Esophagus squamous epithelium (tissue), 4 donors: ENCODE data around the gene TMEM63A.

ENCODE experiments used
- CTCF ChIP-seq, 6 experiments: fragments of 450-650 bp in 4 of 6; fragments of 200-600 bp in 2 of 6; sonication (generic) in 2 of 6; IDR thresholded peaks; one replicate each; pipeline ENCODE4 v1.5.1; 2016 to 2019; ENCODE audit warnings: antibody characterized with exemption in 6 of 6, mild to moderate bottlenecking in 4 of 6, moderate library complexity in 4 of 6
- POLR2A ChIP-seq, 4 donors: fragments of 450-650 bp; IDR thresholded peaks; one replicate each; pipeline ENCODE4 v1.6.1; 2017; ENCODE audit warnings: antibody characterized with exemption in 4 of 4, mild to moderate bottlenecking in 4 of 4, moderate library complexity in 3 of 4

DNA sequence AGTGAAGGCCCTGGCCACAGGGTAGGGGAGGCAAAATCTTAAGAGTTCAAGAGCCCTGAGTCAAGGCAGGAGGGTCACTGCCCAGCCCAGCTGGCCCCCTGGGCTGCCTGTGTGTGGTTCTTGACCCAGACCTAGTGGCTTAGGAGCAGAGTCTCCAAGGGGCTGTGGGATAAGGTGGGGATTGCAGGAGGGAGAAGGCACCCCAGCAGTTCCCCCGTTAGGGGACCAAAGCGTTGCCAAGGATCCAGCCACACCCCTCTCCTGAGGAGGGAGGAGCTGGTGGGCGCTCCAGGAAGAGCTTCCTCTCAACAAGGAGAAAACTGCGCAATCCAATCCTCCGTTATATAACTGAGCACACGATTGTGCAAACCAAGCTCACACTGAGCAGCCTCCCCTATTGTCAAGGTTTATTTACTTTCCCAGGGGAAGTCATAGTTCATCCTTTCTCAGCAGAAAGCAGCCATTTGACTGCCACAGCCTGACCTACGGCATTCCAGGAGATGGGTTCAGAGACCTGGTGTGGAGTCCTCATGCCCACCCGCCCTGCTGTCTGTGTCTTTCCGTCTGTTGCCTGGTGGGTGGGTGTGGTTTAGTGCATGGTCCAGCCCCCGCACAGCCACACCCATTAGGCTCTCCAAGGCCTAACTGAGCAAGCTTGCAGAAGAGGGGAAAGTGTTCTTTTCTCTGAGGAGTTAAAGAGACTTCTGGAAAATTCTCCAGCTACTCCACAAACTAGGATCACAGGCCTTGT, 68.8 kb downstream of the TMEM63A start:
- TF ChIP-seq CTCF (IDR thresholded peaks at IDR 0.05), result no peak
- peak in 1 of 4 donors; percentile 35 for TF ChIP-seq POLR2A (IDR thresholded peaks at IDR 0.05)
